Measurements from ENCODE around the gene CABLES1.
A peak's percentile ranks its signal among the peaks of the same experiment; 100 is the strongest.
"Not testable (repeated sequence)": the region's sequence is repeated elsewhere in the genome, so short reads cannot be mapped to it uniquely, and the experiment has no call there.

CABLES1 gene

GRCh38 chr18:23134780-23135549 is at the start of gene CABLES1:
TSS of gene CABLES1 (plus strand) at chr18:23135485. CDS start at chr18:23135763, 278 bp downstream.
- DNase-seq (ENCODE audit: low read depth in 2 of 2), result peak in 1 of 2 donors; percentile 8

GRCh38 chr18:23087352-23087751 is 47.9 kb upstream of the CABLES1 start:
- DNase-seq (ENCODE audit: low read depth in 2 of 2), result no peak

- no peak for DNase-seq (ENCODE audit: low read depth in 2 of 2)
These were observed 47.0 kb upstream of the CABLES1 start for GRCh38 chr18:23088310-23088709.

- DNase-seq (ENCODE audit: low read depth in 2 of 2), result not testable (repeated sequence)
These were observed 44.0 kb upstream of the CABLES1 start for GRCh38 chr18:23091017-23091993.

GRCh38 chr18:23092121-23092520 is 43.2 kb upstream of the CABLES1 start:
- no peak for DNase-seq (ENCODE audit: low read depth in 2 of 2)

GRCh38 chr18:23093130-23093529 is 42.2 kb upstream of the CABLES1 start:
- not testable (repeated sequence) for DNase-seq (ENCODE audit: low read depth in 2 of 2)

- no peak for DNase-seq (ENCODE audit: low read depth in 2 of 2)
These were observed 41.5 kb upstream of the CABLES1 start for GRCh38 chr18:23093772-23094171.

GRCh38 chr18:23094411-23095190 is 40.7 kb upstream of the CABLES1 start:
- no peak for DNase-seq (ENCODE audit: low read depth in 2 of 2)

GRCh38 chr18:23095463-23095862 is 39.8 kb upstream of the CABLES1 start:
- DNase-seq (ENCODE audit: low read depth in 2 of 2), result no peak

- DNase-seq (ENCODE audit: low read depth in 2 of 2), result not testable (repeated sequence)
These were observed 38.3 kb upstream of the CABLES1 start for GRCh38 chr18:23097016-23097415.

GRCh38 chr18:23099621-23100020 is 35.7 kb upstream of the CABLES1 start:
- DNase-seq (ENCODE audit: low read depth in 2 of 2), result no peak

- DNase-seq (ENCODE audit: low read depth in 2 of 2), result no peak
These were observed 33.3 kb upstream of the CABLES1 start for GRCh38 chr18:23101861-23102432.

- DNase-seq (ENCODE audit: low read depth in 2 of 2), result no peak
These were observed 32.6 kb upstream of the CABLES1 start for GRCh38 chr18:23102493-23103261.

- no peak for DNase-seq (ENCODE audit: low read depth in 2 of 2)
These were observed 31.8 kb upstream of the CABLES1 start for GRCh38 chr18:23103449-23103848.

GRCh38 chr18:23105030-23105429 is 30.3 kb upstream of the CABLES1 start:
- no peak for DNase-seq (ENCODE audit: low read depth in 2 of 2)

GRCh38 chr18:23105581-23106219 is 29.6 kb upstream of the CABLES1 start:
- no peak for DNase-seq (ENCODE audit: low read depth in 2 of 2)

- DNase-seq (ENCODE audit: low read depth in 2 of 2), result no peak
These were observed 28.7 kb upstream of the CABLES1 start for GRCh38 chr18:23106575-23106974.

- no peak for DNase-seq (ENCODE audit: low read depth in 2 of 2)
These were observed 27.6 kb upstream of the CABLES1 start for GRCh38 chr18:23107718-23108117.

GRCh38 chr18:23108496-23108895 is 26.8 kb upstream of the CABLES1 start:
- no peak for DNase-seq (ENCODE audit: low read depth in 2 of 2)

GRCh38 chr18:23109163-23109562 is 26.1 kb upstream of the CABLES1 start:
- DNase-seq (ENCODE audit: low read depth in 2 of 2), result not testable (repeated sequence)
